Measurements from ENCODE around the gene C2orf42. TPM values are rescaled to one million over a fixed set of nuclear protein-coding genes. Genes with fewer than 3 reads are reported as not detected.
"Not testable (repeated sequence)": the region's sequence is repeated elsewhere in the genome, so short reads cannot be mapped to it uniquely, and the experiment has no call there.

The C2orf42 gene
- polyA plus RNA-seq, 1 donor = 16.7 TPM

DNA sequence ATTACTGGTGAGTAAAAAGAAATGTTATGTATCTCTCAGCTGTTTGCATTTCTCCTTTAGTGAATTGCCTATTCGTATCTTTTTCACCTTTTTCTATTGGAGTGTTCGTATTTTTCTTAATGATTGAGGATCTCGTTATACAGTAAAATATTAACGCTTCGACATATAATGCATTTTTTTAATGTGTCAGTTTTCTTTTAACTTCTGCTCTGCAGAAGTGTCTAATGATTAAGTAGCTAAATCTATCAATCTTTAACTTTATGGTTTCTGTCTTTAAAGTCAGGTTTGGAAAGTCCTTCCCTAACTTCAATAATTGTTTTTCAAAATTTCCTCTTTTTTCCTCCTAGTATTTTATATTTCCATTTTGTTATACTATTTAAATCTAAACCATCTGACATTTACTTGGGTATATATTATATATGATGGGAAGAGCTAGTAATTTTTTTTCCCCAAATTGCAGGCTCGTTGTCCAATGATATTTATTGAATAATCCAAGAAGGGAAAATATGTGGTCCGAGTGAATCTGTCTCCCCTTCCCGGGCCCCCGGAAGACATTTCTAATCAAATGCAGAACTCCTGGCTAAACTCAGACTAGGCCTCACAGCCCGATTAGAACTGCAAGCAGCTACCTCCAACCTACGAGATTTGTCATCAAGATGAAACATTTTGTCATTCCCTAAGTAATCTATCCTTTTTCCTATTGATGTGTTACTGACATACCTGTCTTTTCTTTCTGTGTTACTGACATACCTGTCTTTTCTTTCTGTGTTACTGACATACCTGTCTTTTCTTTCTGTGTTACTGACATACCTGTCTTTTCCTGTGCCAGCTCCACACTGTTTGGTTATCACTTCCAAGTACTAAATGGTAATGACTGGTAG is 86.3 kb downstream of the C2orf42 start:
- DNase-seq = peak; percentile 88

DNA sequence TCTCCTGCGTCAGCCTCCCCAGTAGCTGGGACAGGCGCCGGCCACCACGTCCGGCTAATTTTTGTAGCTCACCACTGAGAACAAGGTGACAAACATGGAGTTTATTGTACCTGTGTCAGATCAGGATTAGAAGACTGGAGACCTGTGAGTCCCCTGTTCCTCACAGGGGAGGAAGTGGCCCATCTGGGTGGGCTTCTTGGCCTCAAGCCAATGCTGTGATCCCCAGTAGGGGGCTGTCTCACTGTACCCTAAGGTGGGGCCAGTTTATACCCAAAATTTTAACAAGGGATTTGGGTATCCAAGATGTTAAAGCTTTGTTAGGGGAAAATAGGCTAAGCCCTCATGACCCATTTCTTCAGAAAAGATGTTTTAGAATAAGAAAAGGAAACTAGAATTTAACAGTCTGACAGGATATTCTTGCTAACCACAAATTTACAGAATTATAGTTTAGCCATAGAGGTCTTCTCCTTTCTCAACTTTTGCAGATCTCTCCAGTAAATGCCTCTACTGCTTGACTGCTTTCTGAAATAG is 87.2 kb downstream of the C2orf42 start:
- no peak for DNase-seq

DNA sequence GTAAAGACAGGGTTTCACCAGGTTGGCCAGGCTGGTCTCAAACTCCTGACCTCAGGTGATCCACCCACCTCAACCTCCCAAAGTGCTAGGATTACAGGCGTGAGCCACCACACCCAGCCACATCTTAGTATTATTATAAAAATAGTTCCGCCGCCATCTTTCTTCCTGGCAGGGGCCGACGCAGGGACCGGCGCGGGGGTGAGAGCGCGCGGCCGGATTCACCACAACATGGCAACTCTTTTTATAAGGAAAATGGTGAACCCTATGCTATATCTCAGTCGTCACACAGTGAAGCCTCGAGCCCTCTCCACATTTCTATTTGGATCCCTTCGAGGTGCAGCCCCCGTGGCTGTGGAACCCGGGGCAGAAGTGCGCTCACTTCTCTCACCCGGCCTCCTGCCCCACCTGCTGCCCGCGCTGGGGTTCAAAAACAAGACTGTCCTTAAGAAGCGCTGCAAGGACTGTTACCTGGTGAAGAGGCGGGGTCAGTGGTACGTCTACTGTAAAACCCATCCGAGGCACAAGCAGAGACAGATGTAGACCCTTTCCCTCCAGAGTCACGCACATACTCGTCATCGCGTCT is 88.4 kb downstream of the C2orf42 start:
- DNase-seq = not testable (repeated sequence)

DNA sequence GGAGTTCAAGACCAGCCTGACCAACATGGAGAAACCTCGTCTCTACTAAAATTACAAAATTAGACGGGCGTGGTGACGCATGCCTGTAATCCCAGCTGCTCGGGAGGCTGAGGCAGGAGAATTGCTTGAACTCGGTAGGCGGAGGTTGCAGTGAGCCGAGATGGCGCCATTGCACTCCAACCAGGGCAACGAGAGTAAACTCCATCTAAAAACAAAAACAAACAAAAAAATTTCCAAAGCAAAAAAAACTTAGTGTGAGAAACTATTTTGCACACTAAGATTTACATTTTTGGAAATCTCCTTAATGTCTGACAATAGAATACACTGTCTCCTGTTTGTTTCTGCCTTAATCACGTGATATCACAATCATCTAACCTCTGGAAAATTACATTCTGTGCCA is 89.1 kb downstream of the C2orf42 start:
- DNase-seq = not testable (repeated sequence)

DNA sequence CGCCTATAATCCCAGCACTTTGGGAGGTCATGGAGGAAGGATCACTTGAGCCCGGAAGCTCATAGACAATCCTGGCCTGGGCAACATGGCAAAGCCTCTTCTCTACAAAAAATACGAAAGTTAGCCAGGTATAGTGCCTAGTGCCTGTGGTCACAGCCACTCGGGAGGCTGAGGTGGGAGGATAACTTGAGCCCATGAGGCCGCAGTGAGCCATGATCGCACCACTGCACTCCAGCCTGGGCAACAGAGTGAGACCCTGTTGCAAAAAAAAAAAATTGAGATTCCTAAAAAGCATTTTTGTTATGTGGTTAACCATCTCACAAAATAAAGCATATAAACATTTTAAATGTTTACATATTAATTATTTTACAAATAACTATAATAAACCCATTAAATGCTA is 89.6 kb downstream of the C2orf42 start:
- DNase-seq = no peak

Other genes with a start within 250 kb of the C2orf42 start
- 4.7 TPM for gene ASPRV1, start 229.4 kb downstream of the C2orf42 start, polyA plus RNA-seq (ENCODE audit: insufficient read length)
- gene PCBP1, start 103.5 kb downstream of the C2orf42 start, polyA plus RNA-seq (ENCODE audit: insufficient read length) = 246 TPM
- gene TIA1, start 57.6 kb upstream of the C2orf42 start, polyA plus RNA-seq (ENCODE audit: insufficient read length) = 669 TPM
- gene PCYOX1, start 67.1 kb upstream of the C2orf42 start, polyA plus RNA-seq (ENCODE audit: insufficient read length) = 84.4 TPM
- 154 TPM for gene SNRPG, start 102.7 kb upstream of the C2orf42 start, polyA plus RNA-seq (ENCODE audit: insufficient read length)
- gene FAM136A, start 111.0 kb upstream of the C2orf42 start, polyA plus RNA-seq (ENCODE audit: insufficient read length) = 79.8 TPM

Data from left kidney (tissue), 2 donors.